Natural killer cell treated with Interleukin-12 subunit alpha and Interleukin-12 subunit beta and Interleukin-15 and Interleukin-18, amount 100 ng/mL, for 72 hours (primary cell): ENCODE results near the gene TRAPPC11. TPM values are rescaled to one million over a fixed set of nuclear protein-coding genes. Genes with fewer than 3 reads are reported as not detected.

Experiments used
- ATAC-seq, 2 donors: fragments of 150-1000 bp; cut with Tn5 transposase in 1 of 2; sonication (Bioruptor Pico), chemical (Tn5 transposase) in 1 of 2; 2 replicates each; pipeline ENCODE4 v1.10.0; 2021
- DNase-seq: peaks from one replicate; pipeline ENCODE4 v3.0.0; 2022; ENCODE audit warnings: low spot score
- H3K27ac Mint-ChIP-seq, 2 donors: 1 replicate in 1 of 2; 2 replicates in 1 of 2; pipeline ENCODE4 v1.8.0; 2022; ENCODE audit warnings: mixed read lengths in 2 of 2, mild to moderate bottlenecking in 1 of 2, moderate library complexity in 1 of 2
- H3K27me3 Mint-ChIP-seq, 2 donors: 1 replicate in 1 of 2; 2 replicates in 1 of 2; pipeline ENCODE4 v1.8.0; 2022; ENCODE audit warnings: mixed read lengths in 2 of 2
- H3K36me3 Mint-ChIP-seq: one replicate; pipeline ENCODE4 v1.8.0; 2022; ENCODE audit warnings: mixed read lengths
- H3K4me1 Mint-ChIP-seq, 2 donors: 1 replicate in 1 of 2; 2 replicates in 1 of 2; pipeline ENCODE4 v1.8.0; 2022; ENCODE audit warnings: low read depth in 2 of 2, mixed read lengths in 2 of 2, mild to moderate bottlenecking in 1 of 2
- H3K4me3 Mint-ChIP-seq: one replicate; pipeline ENCODE4 v1.8.0; 2022; ENCODE audit warnings: mixed read lengths
- H3K9me3 Mint-ChIP-seq: 2 replicates; pipeline ENCODE4 v1.8.0; 2022; ENCODE audit warnings: mixed read lengths
- total RNA-seq, 2 donors: library from RNA; stranded (reverse); gene quantifications; one replicate each; pipeline ENCODE4 v1.2.3, GENCODE V29; 2022

TRAPPC11 gene
- total RNA-seq, 2 donors from 2014 or later = 43.0 to 47.0 TPM

DNA sequence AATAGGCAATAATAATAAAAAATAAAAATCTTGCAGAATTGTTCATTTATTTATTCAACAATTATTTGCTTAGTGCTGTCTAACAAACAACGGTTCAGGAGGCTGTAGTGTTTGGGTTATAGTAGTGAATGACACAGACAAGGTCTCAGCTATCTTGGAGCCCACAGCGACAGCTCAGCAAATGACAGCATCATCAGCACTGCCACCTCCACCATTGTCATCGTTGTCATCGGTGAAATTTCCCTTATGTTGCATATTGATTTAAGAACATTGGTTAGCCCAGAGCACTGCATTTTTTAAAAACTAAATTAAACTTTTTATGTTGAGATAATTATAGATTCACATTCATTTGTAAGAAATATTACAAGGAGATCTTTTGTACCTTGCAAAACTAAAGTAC lies 79.9 kb downstream of the TRAPPC11 start:
- no peak for ATAC-seq
- H3K4me1 Mint-ChIP-seq = no peaks in the 10 kb centered on the region
- H3K27ac Mint-ChIP-seq = no peak overlapping the region
- no peaks in the 10 kb centered on the region for H3K27me3 Mint-ChIP-seq
- H3K36me3 Mint-ChIP-seq = no peaks in the 10 kb centered on the region
- H3K4me3 Mint-ChIP-seq = no peak overlapping the region
- no peak for DNase-seq
- no peaks in the 10 kb centered on the region for H3K9me3 Mint-ChIP-seq

DNA sequence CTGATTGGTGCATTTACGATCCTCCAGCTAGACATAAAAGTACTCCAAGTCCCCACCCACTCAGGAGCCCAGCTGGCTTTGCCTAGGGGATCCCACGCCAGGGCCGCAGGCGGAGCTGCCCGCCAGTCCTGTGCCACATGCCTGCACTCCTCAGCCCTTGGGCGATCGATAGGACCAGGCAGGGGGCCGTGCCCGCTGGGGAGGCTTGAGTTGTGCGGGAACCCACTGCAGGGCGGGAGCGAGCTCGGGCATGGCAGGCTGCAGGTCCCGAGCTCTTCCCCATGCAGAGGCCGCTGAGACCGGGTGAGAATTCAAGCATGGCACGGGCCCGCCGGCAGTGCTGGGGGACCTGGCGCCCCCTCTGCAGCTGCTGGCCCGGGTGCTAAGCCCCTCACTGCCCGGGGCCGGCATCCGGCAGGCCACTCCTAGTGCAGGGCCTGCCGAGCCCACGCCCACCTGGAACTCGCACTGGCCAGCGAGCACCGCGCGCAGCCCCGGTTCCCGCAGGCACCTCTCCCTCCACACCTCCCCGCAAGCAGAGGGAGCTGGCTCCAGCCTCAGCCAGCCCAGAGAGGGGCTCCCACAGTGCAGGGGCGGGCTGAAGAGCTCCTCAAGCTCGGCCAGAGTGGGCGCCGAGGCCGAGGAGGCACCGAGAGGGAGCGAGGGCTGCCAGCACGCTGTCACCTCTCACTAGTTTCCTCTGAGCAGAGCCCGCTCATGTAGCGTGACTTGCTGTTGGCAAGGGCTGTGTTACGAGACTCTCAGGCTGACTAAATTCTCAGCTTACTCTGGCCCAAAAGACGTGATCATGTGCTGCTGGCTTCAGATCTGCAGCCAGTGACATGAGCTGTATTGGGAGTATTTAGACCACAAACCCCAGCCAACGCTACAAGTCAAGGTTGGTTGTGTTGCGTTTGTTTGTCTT lies 87.5 kb downstream of the TRAPPC11 start:
- Mint-ChIP-seq H3K27me3 (peaks cover 0 to 17% of the 10 kb centered on the region in 2 donors), H3K4me3 (no peak overlapping the region), H3K27ac (no peak overlapping the region), H3K4me1 (no peaks in the 10 kb centered on the region), H3K9me3 (no peaks in the 10 kb centered on the region), H3K36me3 (no peaks in the 10 kb centered on the region)
- DNase-seq = peak; percentile 56
- no peak for ATAC-seq

DNA sequence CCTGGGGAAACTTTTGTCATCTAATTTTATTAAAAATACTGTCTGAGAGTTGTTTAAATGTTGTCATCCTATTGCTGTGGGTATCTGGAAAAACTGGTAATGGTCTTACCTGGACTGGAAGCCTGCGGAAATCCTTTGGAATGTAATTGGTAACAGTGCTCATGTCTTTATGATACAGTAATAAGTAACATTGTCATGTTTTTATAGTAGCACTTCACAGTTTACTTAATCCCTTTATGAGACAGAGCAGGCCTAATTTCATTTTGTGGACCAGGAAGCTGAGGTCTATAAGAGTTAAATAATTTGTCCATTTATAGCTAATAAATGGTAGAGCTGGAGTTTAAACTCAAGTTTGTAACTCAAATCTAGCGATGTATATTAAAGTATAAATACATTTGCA lies 88.3 kb downstream of the TRAPPC11 start:
- Mint-ChIP-seq H3K4me1 (no peaks in the 10 kb centered on the region), H3K27ac (no peak overlapping the region), H3K4me3 (no peak overlapping the region), H3K36me3 (no peaks in the 10 kb centered on the region), H3K9me3 (no peaks in the 10 kb centered on the region), H3K27me3 (peaks cover 0 to 18% of the 10 kb centered on the region in 2 donors)
- no peak for ATAC-seq
- no peak for DNase-seq

DNA sequence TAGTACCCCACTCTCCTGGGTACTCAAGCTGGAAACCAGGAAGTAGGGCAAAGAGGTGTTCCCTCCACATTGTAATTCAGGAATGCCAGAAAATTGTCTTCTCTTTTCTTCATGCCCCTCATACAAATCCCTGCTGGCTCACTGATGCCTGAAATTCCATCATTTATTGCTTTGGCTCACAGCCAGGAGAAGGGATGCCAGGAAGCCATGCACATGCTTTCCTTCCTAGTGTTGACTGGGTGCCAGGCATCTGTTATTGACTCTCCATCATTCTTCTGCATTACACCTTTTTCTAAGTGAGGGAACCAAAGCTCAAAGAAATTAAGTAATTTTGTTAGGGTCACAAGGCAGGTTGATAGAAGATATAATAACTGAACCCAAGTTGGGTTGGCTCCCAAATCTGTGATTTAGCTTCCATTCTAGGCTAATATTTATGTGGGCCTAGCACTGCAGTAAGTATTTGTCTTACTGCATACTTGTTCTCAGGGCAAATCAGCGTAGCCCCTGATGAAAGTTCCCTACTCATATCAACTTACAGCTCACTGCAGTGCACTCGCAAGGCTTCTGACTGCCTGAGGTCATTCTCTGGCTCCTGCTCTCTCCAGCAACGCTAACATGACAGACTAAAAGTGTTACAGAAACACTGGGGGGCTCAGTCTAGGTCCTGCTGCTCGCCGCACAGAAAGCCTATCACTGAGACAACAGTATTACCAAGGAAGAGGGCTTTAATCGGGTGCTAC lies 89.0 kb downstream of the TRAPPC11 start:
- H3K27ac Mint-ChIP-seq = no peak overlapping the region
- H3K9me3 Mint-ChIP-seq = no peaks in the 10 kb centered on the region
- peaks cover 0 to 18% of the 10 kb centered on the region in 2 donors for H3K27me3 Mint-ChIP-seq
- H3K4me1 Mint-ChIP-seq = no peaks in the 10 kb centered on the region
- DNase-seq = no peak
- no peak for ATAC-seq
- H3K36me3 Mint-ChIP-seq = no peaks in the 10 kb centered on the region
- H3K4me3 Mint-ChIP-seq = no peak overlapping the region

DNA sequence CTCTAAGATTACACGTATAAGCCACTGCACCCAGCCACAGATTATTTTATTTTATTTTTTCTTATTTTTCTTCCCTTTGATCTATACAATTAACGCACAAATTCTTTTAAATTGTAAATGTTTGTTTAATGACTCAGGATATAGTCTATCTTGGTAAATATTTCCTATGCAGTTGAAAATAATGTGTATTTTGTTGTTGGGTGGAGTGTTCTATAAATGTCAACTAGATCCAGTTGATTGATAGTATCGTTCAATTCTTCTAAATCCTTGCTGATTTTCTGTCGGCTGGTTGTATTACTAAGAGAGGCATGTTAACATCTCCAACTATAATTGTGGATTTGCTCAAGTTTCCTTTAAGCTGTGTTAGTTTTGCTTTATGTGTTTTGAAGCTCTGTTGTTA lies 92.0 kb downstream of the TRAPPC11 start:
- Mint-ChIP-seq H3K4me1 (no peaks in the 10 kb centered on the region), H3K27me3 (peaks cover 0 to 19% of the 10 kb centered on the region in 2 donors), H3K36me3 (no peaks in the 10 kb centered on the region), H3K4me3 (no peak overlapping the region), H3K9me3 (no peaks in the 10 kb centered on the region), H3K27ac (no peak overlapping the region)
- no peak for ATAC-seq
- DNase-seq = no peak

DNA sequence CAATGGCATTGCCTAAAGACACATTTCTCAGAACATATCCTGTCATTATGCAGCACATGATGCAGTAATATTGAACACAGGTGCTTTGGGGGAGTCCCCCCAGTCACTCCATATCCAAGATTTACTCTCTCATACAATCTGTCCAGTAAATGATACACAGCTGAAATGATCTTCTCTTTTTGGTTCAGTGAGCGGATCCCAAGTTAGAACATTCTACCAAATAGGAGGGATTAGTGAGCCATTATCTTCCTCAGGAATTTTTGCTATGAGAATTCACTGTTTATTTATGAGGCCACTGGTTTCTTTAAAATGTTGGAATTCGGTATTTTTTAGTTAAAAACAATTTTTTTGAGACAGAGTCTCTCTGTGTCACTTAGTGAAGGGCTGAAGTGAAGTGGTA lies 96.5 kb downstream of the TRAPPC11 start:
- DNase-seq (no peak), ATAC-seq (no peak)
- Mint-ChIP-seq H3K36me3 (no peaks in the 10 kb centered on the region), H3K4me3 (no peak overlapping the region), H3K27ac (no peak overlapping the region), H3K27me3 (peaks cover 0 to 13% of the 10 kb centered on the region in 2 donors), H3K9me3 (no peaks in the 10 kb centered on the region), H3K4me1 (no peaks in the 10 kb centered on the region)

- Mint-ChIP-seq H3K36me3 (no peaks in the 10 kb centered on the region), H3K4me1 (no peaks in the 10 kb centered on the region), H3K27ac (no peak overlapping the region), H3K27me3 (peaks cover 4 to 7% of the 10 kb centered on the region in 2 donors), H3K9me3 (no peaks in the 10 kb centered on the region), H3K4me3 (no peak overlapping the region)
- DNase-seq (no peak), ATAC-seq (no peak)
Measured at GRCh38 chr4:183757060-183757459, 98.0 kb downstream of the TRAPPC11 start.

DNA sequence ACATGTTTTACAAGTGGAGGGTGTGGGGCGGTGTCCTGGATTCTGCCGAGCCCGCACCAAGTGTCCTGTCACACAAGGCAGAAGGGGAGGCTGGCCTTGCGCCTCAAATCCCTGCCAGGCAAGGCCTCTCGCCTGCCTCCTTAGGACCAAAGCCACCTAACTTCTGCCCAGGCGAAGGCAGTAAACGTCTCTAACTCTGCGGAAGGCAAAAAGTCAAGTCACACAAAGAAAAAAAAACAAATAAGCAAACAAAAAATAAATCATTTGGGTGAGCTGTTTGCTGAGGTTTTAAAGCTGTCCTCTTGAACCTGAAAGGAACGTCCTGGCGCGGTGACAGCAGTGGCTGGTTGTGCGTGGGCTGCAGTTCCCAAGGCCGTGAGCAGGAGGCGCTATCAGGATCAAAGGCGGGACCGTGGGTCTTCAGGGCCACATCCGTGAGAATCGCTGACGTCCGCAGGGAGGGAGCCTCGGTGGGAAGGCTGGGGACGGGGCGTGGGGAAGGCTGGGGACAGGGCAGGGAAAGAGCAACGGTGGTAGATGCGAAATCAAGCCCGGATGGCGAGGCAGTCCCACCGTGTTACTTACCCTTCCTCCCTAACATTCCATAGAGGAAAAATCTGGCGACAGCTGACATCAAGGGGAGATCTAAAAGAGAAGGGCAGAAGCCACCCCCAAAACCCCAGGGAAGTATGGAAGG lies 99.1 kb downstream of the TRAPPC11 start:
- no peak for DNase-seq
- H3K36me3 Mint-ChIP-seq = no peaks in the 10 kb centered on the region
- H3K9me3 Mint-ChIP-seq = no peaks in the 10 kb centered on the region
- no peak overlapping the region for H3K4me3 Mint-ChIP-seq
- ATAC-seq = no peak
- peaks cover 7 to 9% of the 10 kb centered on the region in 2 donors for H3K27me3 Mint-ChIP-seq
- no peaks in the 10 kb centered on the region for H3K4me1 Mint-ChIP-seq
- no peak overlapping the region for H3K27ac Mint-ChIP-seq

DNA sequence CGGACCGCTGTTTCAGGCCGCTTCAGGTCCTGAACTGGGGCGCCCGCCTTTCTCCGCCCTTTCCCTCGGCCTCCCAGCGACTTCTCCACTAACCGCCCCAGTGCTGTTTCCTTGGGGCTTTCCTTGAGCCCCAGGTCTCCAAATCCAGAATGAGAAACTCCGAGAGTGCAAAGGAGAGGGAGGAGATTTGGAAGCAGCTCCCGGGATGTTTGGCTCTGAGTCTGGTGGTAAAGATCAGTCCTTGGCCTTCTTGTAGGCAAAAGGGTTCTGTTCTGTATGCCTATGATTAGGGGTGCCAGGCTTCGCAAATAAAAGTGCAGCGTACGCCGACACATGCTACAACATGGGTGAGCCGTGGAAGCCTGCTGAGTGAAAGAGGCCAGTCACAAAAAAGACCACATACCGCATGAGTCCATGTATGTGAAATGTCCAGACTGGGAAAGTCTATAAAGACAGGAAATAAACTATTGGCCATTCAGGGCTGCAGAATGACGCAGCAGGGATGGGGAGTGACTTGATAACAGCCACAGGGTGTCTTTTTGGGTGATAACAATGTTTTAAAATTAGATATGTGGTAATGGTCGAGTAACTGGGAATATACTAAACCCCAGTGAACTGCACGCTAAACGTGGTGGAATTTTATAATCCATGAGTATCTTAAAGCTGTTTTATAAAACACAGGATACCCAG lies 99.8 kb downstream of the TRAPPC11 start:
- Mint-ChIP-seq H3K36me3 (no peaks in the 10 kb centered on the region), H3K27ac (no peak overlapping the region), H3K9me3 (no peaks in the 10 kb centered on the region), H3K4me3 (no peak overlapping the region), H3K27me3 (peaks cover 6 to 7% of the 10 kb centered on the region in 2 donors), H3K4me1 (no peaks in the 10 kb centered on the region)
- DNase-seq (no peak), ATAC-seq (no peak)

GRCh38 chr4:183760326-183760725 lies 101.2 kb downstream of the TRAPPC11 start:
- no peak overlapping the region for H3K4me3 Mint-ChIP-seq
- ATAC-seq (no peak), DNase-seq (no peak)
- no peaks in the 10 kb centered on the region for H3K9me3 Mint-ChIP-seq
- no peaks in the 10 kb centered on the region for H3K36me3 Mint-ChIP-seq
- H3K4me1 Mint-ChIP-seq = no peaks in the 10 kb centered on the region
- H3K27ac Mint-ChIP-seq = no peak overlapping the region
- H3K27me3 Mint-ChIP-seq = peaks cover 6 to 10% of the 10 kb centered on the region in 2 donors

Other genes starting within 250 kb of the TRAPPC11 start
- gene CDKN2AIP, start 214.7 kb upstream of the TRAPPC11 start, total RNA-seq = 10 to 100 TPM; 22.0 to 22.7 TPM
- 1 to 10 TPM; 6.3 to 7.7 TPM for gene ING2, start 154.2 kb upstream of the TRAPPC11 start, total RNA-seq
- gene RWDD4, start 108 bp upstream of the TRAPPC11 start, total RNA-seq = 10 to 100 TPM; 16.8 to 32.4 TPM
- not detected for gene STOX2, start 246.0 kb downstream of the TRAPPC11 start, total RNA-seq